CD14-positive monocyte (primary cell): Measurements from ENCODE around the gene SLC22A4. TPM values are rescaled to one million over a fixed set of nuclear protein-coding genes. Genes with fewer than 3 reads are reported as not detected.

Experiments
- DNase-seq, 3 donors: peaks; one replicate each; pipeline ENCODE4 v3.0.0-alpha.2; 2011 to 2022
- H2AFZ ChIP-seq: 2 replicates; pipeline ENCODE4 v1.6.0; 2012; ENCODE audit warnings: mild to moderate bottlenecking, low read depth, low read length, inconsistent platforms; ENCODE audit not compliant: insufficient read depth, poor library complexity, severe bottlenecking
- H3K27ac ChIP-seq, 2 donors: 1 replicate in 1 of 2; 2 replicates in 1 of 2; pipeline ENCODE4 v1.5.1; 2012 to 2013; ENCODE audit warnings: low read length in 2 of 2, control low read depth in 1 of 2, inconsistent platforms in 1 of 2, low read depth in 1 of 2, mild to moderate bottlenecking in 1 of 2
- H3K27me3 ChIP-seq, 2 donors: one replicate each; pipeline versions ENCODE4 v1.6.0 to v1.6.1; 2011 to 2013; ENCODE audit warnings: low read length in 2 of 2; ENCODE audit not compliant: control insufficient read depth in 2 of 2, insufficient read depth in 2 of 2
- H3K36me3 ChIP-seq, 2 donors: replicated peaks in 1 of 2; 1 replicate in 1 of 2; 2 replicates in 1 of 2; pipeline versions ENCODE4 v1.5.1 to v1.6.1; 2012 to 2013; ENCODE audit warnings: low read length in 2 of 2, control low read depth in 1 of 2, inconsistent platforms in 1 of 2, mild to moderate bottlenecking in 1 of 2; ENCODE audit not compliant: insufficient read depth in 2 of 2, control insufficient read depth in 1 of 2
- H3K4me1 ChIP-seq, 2 donors: 1 replicate in 1 of 2; 2 replicates in 1 of 2; pipeline versions ENCODE4 v1.5.1 to v1.6.1; 2012 to 2013; ENCODE audit warnings: low read length in 2 of 2, control low read depth in 1 of 2, inconsistent platforms in 1 of 2, mild to moderate bottlenecking in 1 of 2, moderate library complexity in 1 of 2; ENCODE audit not compliant: insufficient read depth in 2 of 2, control insufficient read depth in 1 of 2
- H3K4me2 ChIP-seq: replicated peaks from 2 replicates; pipeline ENCODE3; 2012; ENCODE audit warnings: low read length, moderate library complexity, mild to moderate bottlenecking; ENCODE audit not compliant: poor library complexity, severe bottlenecking; ENCODE audit errors: extremely low read depth
- H3K4me3 ChIP-seq, 3 experiments: fragments of 200-600 bp in 1 of 3; sonication (generic) in 1 of 3; replicated peaks in 1 of 3; 1 replicate in 2 of 3; 2 replicates in 1 of 3; pipeline ENCODE4 v1.5.1; 2011 to 2013; ENCODE audit warnings: low read length in 3 of 3, mild to moderate bottlenecking in 3 of 3, control low read depth in 2 of 3, low read depth in 2 of 3, inconsistent platforms in 1 of 3, moderate library complexity in 1 of 3
- H3K79me2 ChIP-seq: 2 replicates; pipeline ENCODE4 v1.6.0; 2012; ENCODE audit warnings: mild to moderate bottlenecking, control low read depth, inconsistent platforms, low read length, moderate library complexity; ENCODE audit not compliant: insufficient read depth
- H3K9ac ChIP-seq: 2 replicates; pipeline ENCODE4 v1.6.0; 2017; ENCODE audit warnings: low read length, mild to moderate bottlenecking; ENCODE audit not compliant: insufficient read depth, poor library complexity, severe bottlenecking
- H3K9me3 ChIP-seq, 2 donors: replicated peaks in 1 of 2; 1 replicate in 1 of 2; 2 replicates in 1 of 2; pipeline versions ENCODE4 v1.5.1 to v1.6.1; 2012 to 2013; ENCODE audit warnings: low read length in 2 of 2, control low read depth in 1 of 2; ENCODE audit not compliant: control insufficient read depth in 1 of 2, insufficient read depth in 1 of 2
- H4K20me1 ChIP-seq: 2 replicates; pipeline ENCODE4 v1.6.0; 2012; ENCODE audit warnings: mild to moderate bottlenecking, low read length, control low read depth, moderate library complexity; ENCODE audit not compliant: insufficient read depth
- H3K27ac Mint-ChIP-seq, 7 donors: one replicate each; pipeline ENCODE4 v1.8.0; 2020; ENCODE audit warnings: mild to moderate bottlenecking in 7 of 7, mixed read lengths in 7 of 7, moderate library complexity in 6 of 7, inconsistent platforms in 2 of 7
- H3K27me3 Mint-ChIP-seq, 3 donors: one replicate each; pipeline ENCODE4 v1.8.0; 2021 to 2022; ENCODE audit warnings: low read depth in 3 of 3, mild to moderate bottlenecking in 3 of 3, mixed read lengths in 3 of 3, moderate library complexity in 3 of 3, inconsistent platforms in 1 of 3
- H3K36me3 Mint-ChIP-seq, 2 donors: one replicate each; pipeline ENCODE4 v1.8.0; 2020; ENCODE audit warnings: mixed read lengths in 2 of 2, inconsistent platforms in 1 of 2, mild to moderate bottlenecking in 1 of 2
- H3K4me1 Mint-ChIP-seq: one replicate; pipeline ENCODE4 v1.8.0; 2020; ENCODE audit warnings: mild to moderate bottlenecking, mixed read lengths
- H3K4me3 Mint-ChIP-seq, 2 donors: one replicate each; pipeline ENCODE4 v1.8.0; 2020; ENCODE audit warnings: mild to moderate bottlenecking in 2 of 2, mixed read lengths in 2 of 2, moderate library complexity in 1 of 2
- H3K9me3 Mint-ChIP-seq, 7 donors: one replicate each; pipeline ENCODE4 v1.8.0; 2020 to 2022; ENCODE audit warnings: mixed read lengths in 7 of 7, mild to moderate bottlenecking in 6 of 7, moderate library complexity in 6 of 7, inconsistent platforms in 2 of 7
- WGBS: methylation state at CpG from one replicate; pipeline ENCODE4 v1.1.5; 2013; ENCODE audit warnings: missing lambda C conversion rate; ENCODE audit not compliant: insufficient coverage; 5-methylcytosine and 5-hydroxymethylcytosine counted together
- intact Hi-C, 2 donors: fragments of 100-400 bp; cut with micrococcal nuclease; formaldehyde crosslinking; loops; one replicate each; pipeline versions ENCODE4 v1.15.0 to v1.15.1; 2023
- polyA plus RNA-seq, 3 donors: library from polyadenylated mRNA; depleted of rRNA in 1 of 3; unstranded in 2 of 3; stranded (reverse) in 1 of 3; fragments of 300-500 nt in 2 of 3; fragments of >200 nt in 1 of 3; fragmentation: Illumina TruSeq in 2 of 3; gene quantifications; 1 replicate in 2 of 3; 2 replicates in 1 of 3; pipeline ENCODE4 v1.2.3, GENCODE V29; 2012 to 2021
- TF ChIP-seq, protein P1 (sequence below): fragments of 200-600 bp; IDR thresholded peaks from one replicate; pipeline ENCODE4 v1.8.0; 2022; ENCODE audit warnings: antibody characterized with exemption, mild to moderate bottlenecking

Gene SLC22A4
- polyA plus RNA-seq, 3 donors = 7.2 to 13.0 (median 12.2) TPM

DNA sequence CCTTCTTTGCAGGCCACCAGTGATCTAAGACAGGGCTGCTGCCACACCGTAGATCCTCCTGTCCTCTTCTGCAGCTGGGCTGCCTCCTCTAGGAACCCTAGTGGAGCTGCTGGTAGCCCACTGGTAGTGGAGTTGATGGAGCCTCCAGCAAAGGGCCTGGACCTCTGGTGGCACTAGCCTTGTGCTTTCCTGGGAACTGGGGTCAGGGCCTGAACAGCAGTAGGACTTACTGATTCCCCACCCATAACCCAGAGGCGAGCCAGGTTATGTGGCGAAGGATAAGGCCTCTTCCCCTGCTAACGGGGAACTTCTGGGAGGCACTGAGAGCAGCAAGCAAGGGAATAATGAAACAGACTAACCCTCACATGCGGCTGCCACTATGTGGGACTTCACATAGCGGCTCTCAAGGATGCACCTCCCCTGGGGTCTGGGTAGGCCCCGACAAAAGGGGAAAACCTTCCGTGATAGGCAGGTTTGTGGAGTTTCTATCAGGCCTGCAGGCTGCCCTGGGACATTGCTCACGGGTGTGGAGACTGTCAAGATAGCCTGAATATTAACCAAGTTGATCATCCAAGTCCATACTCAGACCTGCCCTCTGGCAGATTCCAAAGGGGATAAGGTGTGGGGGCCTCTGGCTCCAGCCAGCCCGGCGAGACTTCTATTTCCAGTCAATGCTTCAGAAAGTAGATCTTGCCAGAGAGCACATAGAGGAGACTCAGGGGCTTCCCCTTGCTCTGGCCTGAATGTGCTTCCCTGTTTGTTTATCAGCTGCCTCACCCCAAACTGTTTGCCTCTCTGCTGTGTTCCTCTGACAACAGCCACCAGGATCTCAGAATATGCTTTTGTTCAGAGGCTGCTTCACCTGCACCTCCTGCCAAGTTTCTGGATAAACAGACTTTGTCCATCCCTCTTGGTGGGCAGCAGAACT lies 7.4 kb downstream of the SLC22A4 start:
- peak overlapping the region; percentile 33 to 61 for H3K4me3 Mint-ChIP-seq
- TF ChIP-seq, protein P1, sequence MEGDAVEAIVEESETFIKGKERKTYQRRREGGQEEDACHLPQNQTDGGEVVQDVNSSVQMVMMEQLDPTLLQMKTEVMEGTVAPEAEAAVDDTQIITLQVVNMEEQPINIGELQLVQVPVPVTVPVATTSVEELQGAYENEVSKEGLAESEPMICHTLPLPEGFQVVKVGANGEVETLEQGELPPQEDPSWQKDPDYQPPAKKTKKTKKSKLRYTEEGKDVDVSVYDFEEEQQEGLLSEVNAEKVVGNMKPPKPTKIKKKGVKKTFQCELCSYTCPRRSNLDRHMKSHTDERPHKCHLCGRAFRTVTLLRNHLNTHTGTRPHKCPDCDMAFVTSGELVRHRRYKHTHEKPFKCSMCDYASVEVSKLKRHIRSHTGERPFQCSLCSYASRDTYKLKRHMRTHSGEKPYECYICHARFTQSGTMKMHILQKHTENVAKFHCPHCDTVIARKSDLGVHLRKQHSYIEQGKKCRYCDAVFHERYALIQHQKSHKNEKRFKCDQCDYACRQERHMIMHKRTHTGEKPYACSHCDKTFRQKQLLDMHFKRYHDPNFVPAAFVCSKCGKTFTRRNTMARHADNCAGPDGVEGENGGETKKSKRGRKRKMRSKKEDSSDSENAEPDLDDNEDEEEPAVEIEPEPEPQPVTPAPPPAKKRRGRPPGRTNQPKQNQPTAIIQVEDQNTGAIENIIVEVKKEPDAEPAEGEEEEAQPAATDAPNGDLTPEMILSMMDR = no peak
- peak; percentile 40 to 55 (median 52) for DNase-seq
- H3K36me3 Mint-ChIP-seq = peaks cover 34 to 43% of the 10 kb centered on the region in 2 donors
- Histone ChIP-seq H4K20me1 (peaks cover 82% of the 10 kb centered on the region), H3K79me2 (peaks cover 96% of the 10 kb centered on the region), H3K4me1 (peaks cover 47 to 58% of the 10 kb centered on the region in 2 donors), H3K9ac (no peak overlapping the region), H3K4me2 (peak overlapping the region; percentile 32), H3K27ac (peak overlapping the region; percentile 38 to 59), H3K9me3 (no peaks in the 10 kb centered on the region), H3K36me3 (peaks cover 0 to 24% of the 10 kb centered on the region in 2 donors), H3K27me3 (no peaks in the 10 kb centered on the region), H3K4me3 (peak overlapping the region in 1 of 3 experiments; percentile 27), H2AFZ (no peak overlapping the region)
- H3K27me3 Mint-ChIP-seq = no peaks in the 10 kb centered on the region
- H3K4me1 Mint-ChIP-seq = peaks cover 62% of the 10 kb centered on the region
- peak overlapping the region; percentile 48 to 87 (median 70) for H3K27ac Mint-ChIP-seq
- intact Hi-C loops = no loop called here
- H3K9me3 Mint-ChIP-seq = peaks cover 9 to 16% (median 14%) of the 10 kb centered on the region in 7 donors
- 74% methylated on average over 7 of the region's 11 CpGs for WGBS

DNA sequence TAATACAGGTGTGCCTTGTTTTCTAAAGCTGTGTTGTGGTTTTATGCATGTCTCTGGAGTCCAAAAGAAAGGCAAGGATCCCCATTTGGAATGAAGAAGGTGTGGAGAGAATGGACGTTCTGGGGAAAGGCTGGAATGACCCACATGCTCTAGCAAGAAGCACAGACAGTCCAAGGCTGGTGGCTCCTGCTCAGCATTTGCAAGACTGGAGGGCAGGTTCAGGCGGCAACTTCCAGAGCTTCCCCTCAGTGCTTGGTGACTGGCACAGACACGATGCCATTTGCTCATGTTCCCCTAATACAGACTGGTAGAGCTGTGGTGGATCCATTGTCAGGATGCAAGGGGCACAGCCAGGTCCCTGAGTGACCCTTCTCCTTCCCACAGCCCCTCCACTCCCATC lies 8.2 kb downstream of the SLC22A4 start:
- Mint-ChIP-seq H3K36me3 (peaks cover 30 to 40% of the 10 kb centered on the region in 2 donors), H3K9me3 (peaks cover 7 to 16% (median 14%) of the 10 kb centered on the region in 7 donors), H3K4me3 (no peak overlapping the region), H3K27me3 (no peaks in the 10 kb centered on the region), H3K4me1 (peaks cover 55% of the 10 kb centered on the region), H3K27ac (peak overlapping the region in 5 of 7 donors; percentile 48 to 85 (median 70))
- Histone ChIP-seq H3K9ac (no peak overlapping the region), H4K20me1 (peaks cover 88% of the 10 kb centered on the region), H3K27me3 (no peaks in the 10 kb centered on the region), H3K4me1 (peaks cover 39 to 50% of the 10 kb centered on the region in 2 donors), H3K4me2 (no peak overlapping the region), H3K9me3 (no peaks in the 10 kb centered on the region), H3K79me2 (peaks cover 96% of the 10 kb centered on the region), H3K36me3 (peaks cover 0 to 24% of the 10 kb centered on the region in 2 donors), H2AFZ (no peak overlapping the region), H3K27ac (peak overlapping the region in 1 of 2 donors; percentile 59), H3K4me3 (no peak overlapping the region)
- intact Hi-C loops = no loop called here
- DNase-seq = no peak
- WGBS = 96% methylated on average over 3 of the region's 3 CpGs
- TF ChIP-seq, protein P1 = no peak
